GM12873 (cell line): ENCODE results near the gene TMUB2.

Experiments used
- TF ChIP-seq, protein P1 (sequence below): IDR thresholded peaks from 2 replicates; pipeline ENCODE4 v1.5.1; 2012; ENCODE audit warnings: low read depth, mild to moderate bottlenecking, moderate library complexity, low read length, control low read depth; ENCODE audit not compliant: insufficient read depth; ENCODE audit errors: missing control alignments

TMUB2 gene

DNA sequence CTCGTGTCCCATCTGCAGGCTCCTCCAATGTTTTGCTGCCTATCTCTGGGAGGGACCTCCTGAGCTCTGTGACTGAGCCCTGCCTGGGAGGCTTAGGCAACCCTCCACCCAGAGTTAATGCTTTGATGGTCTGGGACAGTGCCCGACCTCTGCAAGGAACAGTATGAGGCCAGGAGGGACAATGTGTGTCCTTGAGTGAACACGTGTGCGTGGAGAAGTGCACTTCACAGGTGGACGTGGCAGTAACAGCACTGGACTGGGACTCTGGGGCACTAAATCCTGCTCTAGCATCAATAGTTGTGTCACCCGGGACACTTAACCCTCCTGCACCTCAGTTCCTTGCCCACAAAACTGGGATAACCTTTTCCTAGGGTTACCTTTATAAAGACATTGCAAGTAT is 28.1 kb downstream of the TMUB2 start:
- TF ChIP-seq, protein P1, sequence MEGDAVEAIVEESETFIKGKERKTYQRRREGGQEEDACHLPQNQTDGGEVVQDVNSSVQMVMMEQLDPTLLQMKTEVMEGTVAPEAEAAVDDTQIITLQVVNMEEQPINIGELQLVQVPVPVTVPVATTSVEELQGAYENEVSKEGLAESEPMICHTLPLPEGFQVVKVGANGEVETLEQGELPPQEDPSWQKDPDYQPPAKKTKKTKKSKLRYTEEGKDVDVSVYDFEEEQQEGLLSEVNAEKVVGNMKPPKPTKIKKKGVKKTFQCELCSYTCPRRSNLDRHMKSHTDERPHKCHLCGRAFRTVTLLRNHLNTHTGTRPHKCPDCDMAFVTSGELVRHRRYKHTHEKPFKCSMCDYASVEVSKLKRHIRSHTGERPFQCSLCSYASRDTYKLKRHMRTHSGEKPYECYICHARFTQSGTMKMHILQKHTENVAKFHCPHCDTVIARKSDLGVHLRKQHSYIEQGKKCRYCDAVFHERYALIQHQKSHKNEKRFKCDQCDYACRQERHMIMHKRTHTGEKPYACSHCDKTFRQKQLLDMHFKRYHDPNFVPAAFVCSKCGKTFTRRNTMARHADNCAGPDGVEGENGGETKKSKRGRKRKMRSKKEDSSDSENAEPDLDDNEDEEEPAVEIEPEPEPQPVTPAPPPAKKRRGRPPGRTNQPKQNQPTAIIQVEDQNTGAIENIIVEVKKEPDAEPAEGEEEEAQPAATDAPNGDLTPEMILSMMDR, result no peak

DNA sequence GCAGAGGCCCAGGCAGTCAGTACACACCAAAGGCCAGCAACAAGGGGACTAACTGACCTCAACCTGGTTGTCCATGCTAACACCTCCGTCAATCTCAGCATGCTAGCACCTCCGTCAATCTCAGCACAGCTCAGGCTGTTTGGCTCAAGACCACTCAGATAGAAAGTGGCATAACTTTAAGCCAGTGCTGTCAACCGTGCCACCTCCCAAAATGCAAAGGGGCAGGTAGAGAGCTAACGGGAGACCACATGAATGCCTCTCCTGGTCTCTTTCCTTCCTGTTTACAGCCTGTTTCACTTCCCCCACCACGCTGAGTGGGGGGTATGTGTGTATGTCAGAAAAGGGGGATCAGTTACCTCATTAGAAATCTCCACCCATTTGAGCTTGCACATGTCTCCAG is 29.4 kb downstream of the TMUB2 start:
- TF ChIP-seq, protein P1, result no peak

DNA sequence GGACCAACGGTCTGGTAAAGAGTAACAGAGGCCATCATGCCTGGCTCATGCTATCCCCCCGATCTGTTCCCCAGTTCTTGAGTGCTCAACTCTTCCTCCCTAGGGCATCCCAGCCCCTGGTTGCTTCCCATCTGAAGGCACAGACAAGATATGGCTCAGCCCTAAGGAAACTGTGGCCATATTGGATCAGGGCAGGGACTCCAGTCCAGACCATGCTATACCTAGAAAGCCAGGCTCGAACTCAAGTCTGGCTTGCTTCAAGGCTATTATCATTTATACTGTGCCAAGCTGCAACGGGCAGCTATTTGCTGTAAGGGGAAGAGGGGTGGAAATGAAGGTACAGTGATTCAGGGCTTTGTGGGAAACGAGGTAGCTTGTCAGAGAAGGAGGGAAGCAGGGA is 29.9 kb downstream of the TMUB2 start:
- TF ChIP-seq, protein P1, result no peak

DNA sequence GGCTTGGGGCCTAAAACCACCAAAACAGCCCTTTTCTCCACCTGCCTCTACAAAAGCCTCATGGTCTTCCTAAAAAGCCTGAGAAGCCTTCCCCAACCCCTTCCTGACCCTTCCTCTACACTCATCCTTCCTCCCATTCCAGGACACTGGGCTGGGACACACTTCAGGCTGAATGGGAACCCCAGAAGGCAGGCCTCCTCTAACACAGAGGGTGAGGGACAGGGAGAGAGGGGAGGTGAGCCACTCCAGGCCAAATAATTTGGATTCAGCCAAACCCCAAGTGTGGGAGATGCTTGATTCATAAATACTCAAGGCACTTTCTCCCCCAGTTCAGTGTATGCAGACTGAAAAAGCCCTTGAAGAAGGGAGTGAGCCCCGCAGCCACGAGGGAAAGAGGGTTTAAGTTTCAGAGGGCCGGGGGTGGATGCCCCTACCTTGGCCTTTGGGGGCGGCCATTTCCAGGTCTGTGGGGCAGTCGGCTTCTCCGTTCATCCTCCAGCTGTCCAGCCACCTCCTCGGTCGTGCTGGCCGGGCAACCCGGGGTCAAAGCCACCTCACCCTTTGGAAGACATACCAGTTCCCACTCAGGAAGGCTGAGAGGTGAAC is 31.1 kb downstream of the TMUB2 start:
- TF ChIP-seq, protein P1, result no peak

DNA sequence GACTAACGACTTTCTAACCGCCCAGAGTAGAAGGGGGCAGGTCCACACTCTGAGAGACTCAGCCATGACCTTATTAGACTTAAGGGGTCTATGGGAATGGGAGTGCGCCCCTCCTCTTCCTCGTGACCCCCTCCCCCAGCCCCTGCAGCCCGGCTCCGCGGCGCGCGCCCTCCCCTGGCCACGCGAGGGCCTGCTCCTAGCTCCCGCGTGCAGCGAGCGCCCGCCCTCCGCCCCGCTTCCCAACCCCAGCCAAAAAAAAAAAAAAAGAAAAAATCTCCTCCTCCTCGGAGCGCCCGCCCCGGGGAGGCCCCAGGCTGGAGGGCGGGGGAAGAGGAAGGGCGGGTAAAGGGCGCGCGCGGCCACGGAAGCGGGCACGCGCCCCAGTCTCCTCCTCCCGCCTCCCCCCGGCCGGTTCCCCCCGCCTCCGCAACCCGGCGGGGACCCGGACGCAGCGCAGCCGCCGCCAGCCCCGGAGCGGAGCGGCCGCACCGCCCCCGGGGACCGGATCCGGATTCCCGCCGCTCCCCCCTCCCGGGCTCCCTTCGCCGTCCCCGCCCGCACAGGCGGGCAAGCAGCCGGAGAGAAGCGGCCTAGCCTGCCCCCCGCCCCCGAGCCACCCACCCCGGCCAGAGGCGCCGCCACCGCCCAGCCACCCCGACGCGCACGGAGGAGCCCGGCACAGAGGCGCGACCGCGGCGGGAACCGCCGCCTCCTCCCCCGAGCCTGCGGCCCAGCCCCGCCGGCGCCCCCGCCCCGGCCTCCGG is 31.8 kb downstream of the TMUB2 start:
- TF ChIP-seq, protein P1, result peak; percentile 59

DNA sequence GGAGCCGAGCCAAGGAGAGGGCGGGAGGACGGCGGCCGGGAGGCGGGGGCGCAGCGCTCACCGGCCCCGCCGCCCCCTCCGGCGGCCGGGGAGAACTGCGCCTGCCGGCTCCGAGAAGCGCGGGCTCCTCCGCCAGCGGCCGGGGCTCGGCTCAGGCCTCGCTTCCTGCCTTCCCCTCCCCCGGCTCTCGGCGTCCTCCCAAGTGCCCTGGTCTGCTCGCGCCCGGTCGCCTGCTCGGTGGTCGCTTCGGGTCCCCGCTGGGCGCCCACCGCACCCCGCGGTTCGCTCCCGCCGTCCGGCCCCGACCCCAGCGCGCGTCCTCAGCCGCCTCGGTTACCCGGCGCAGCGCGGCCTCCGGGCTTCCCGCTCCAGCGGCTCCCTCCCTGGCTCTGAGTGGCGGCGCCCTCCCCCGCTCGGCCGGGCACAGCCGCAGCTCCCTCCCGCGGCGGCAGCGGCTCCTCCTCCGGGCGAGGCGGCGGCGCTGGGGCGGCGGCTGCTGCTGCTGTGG is 32.4 kb downstream of the TMUB2 start:
- TF ChIP-seq, protein P1, result peak; percentile 54

DNA sequence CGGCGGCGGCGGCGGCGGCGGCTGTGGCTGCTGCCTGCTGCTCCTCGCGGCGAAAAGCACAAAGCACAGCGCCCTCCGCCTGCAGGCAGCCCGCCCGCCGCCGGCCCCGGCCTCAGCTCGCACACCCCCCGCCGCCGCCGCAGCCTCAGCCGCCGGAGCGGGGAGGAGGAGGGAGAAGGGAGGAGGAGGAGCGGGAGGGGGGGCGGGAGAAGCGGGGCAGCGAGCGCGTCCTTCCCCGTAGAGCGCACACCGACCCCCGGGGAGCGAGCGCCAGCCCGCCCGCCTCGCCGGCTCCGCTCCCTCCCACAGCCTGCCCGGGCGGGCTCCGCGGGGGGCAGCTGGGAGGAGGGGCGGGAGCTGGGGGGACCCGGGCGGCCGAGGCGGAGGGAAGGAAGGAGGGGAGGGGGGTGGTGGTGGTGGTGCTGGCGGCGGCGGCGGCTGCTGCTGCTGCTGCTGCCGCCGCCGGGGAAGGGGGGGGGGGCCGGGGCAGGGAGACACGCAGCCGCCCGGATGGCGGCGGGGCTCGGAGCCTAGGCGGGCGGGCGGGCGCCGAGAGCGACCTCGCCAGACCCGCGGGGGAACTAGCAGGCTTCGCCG is 32.9 kb downstream of the TMUB2 start, which contains the start of gene UBTF:
UBTF (minus strand) TSS at position 60 of the 597 bp plus-strand sequence. CDS start 1,446 bp downstream, outside the sequence.
- TF ChIP-seq, protein P1, result no peak
